IMR-90 (cell line): ENCODE results near the gene NET1. TPM values are rescaled to one million over a fixed set of nuclear protein-coding genes. Genes with fewer than 3 reads are reported as not detected.

ENCODE experiments used
- ATAC-seq: fragments of 200-7000 bp; cut with Tn5 transposase; 2 replicates; pipeline ENCODE4 v1.9.1; 2020; ENCODE audit warnings: low read depth, mild to moderate bottlenecking, moderate library complexity
- BruUV-seq: library from RNA; stranded (reverse); fragments of 400-500 nt; replicated peaks from 2 replicates; lab custom pipeline; 2021; lab: Mats Ljungman, UMichigan
- CTCF ChIA-PET: fragments of 300-600 bp; formaldehyde crosslinking; extraction: SDS; loops from one replicate; lab custom pipeline; 2021; ENCODE audit warnings: antibody characterized with exemption; lab: Yijun Ruan, JAX
- POLR2A ChIA-PET: fragments of 300-600 bp; sonication (Branson Sonifier 250); formaldehyde crosslinking; loops from one replicate; lab custom pipeline; 2022; ENCODE audit warnings: antibody characterized with exemption; ENCODE audit not compliant: unreplicated experiment; lab: Charles Lee
- DNase-seq: peaks from one replicate; pipeline ENCODE4 v3.0.0; 2013
- H2AFZ ChIP-seq: replicated peaks from 2 replicates; pipeline ENCODE3; 2013; ENCODE audit warnings: low read length, mild to moderate bottlenecking; ENCODE audit not compliant: poor library complexity
- H2AK5ac ChIP-seq: 2 replicates; pipeline ENCODE4 v1.6.1; 2013; ENCODE audit warnings: low read depth, low read length, inconsistent platforms
- H2AK9ac ChIP-seq: replicated peaks from 2 replicates; pipeline ENCODE3; 2013; ENCODE audit warnings: mild to moderate bottlenecking, low read depth, low read length, moderate library complexity; ENCODE audit not compliant: poor library complexity
- H2BK120ac ChIP-seq: 2 replicates; pipeline ENCODE4 v1.6.1; 2013; ENCODE audit warnings: low read depth, low read length, inconsistent platforms
- H2BK15ac ChIP-seq: 3 replicates; pipeline ENCODE4 v1.6.1; 2013; ENCODE audit warnings: low read depth, low read length, inconsistent platforms
- H2BK20ac ChIP-seq: 2 replicates; pipeline ENCODE4 v1.6.1; 2013; ENCODE audit warnings: low read depth, mild to moderate bottlenecking, inconsistent platforms, low read length, moderate library complexity
- H2BK5ac ChIP-seq: 2 replicates; pipeline ENCODE4 v1.6.1; 2013; ENCODE audit warnings: mild to moderate bottlenecking, low read depth, low read length, inconsistent platforms; ENCODE audit not compliant: poor library complexity, severe bottlenecking
- H3K14ac ChIP-seq: replicated peaks from 2 replicates; pipeline ENCODE4 v1.6.1; 2013; ENCODE audit warnings: low read depth, low read length, inconsistent platforms
- H3K18ac ChIP-seq: 2 replicates; pipeline ENCODE4 v1.6.1; 2013; ENCODE audit warnings: low read depth, low read length, control low read depth
- H3K23ac ChIP-seq: 2 replicates; pipeline ENCODE4 v1.6.1; 2013; ENCODE audit warnings: low read depth, low read length, inconsistent platforms
- H3K27ac ChIP-seq: 2 replicates; pipeline ENCODE4 v1.5.1; 2013; ENCODE audit warnings: mild to moderate bottlenecking, control low read depth, low read length; ENCODE audit not compliant: insufficient read depth
- H3K27me3 ChIP-seq: 2 replicates; pipeline ENCODE4 v1.6.1; 2013; ENCODE audit warnings: low read length; ENCODE audit not compliant: control insufficient read depth, insufficient read depth
- H3K36me3 ChIP-seq: 2 replicates; pipeline ENCODE4 v1.6.1; 2013; ENCODE audit warnings: low read length, mixed read lengths; ENCODE audit not compliant: control insufficient read depth, insufficient read depth
- H3K4ac ChIP-seq: 2 replicates; pipeline ENCODE4 v1.6.1; 2013; ENCODE audit warnings: low read depth, low read length, inconsistent platforms
- H3K4me1 ChIP-seq: 2 replicates; pipeline ENCODE4 v1.6.1; 2013; ENCODE audit warnings: low read length, mixed read lengths; ENCODE audit not compliant: control insufficient read depth, insufficient read depth
- H3K4me2 ChIP-seq: 2 replicates; pipeline ENCODE4 v1.6.1; 2013; ENCODE audit warnings: low read depth, mild to moderate bottlenecking, control low read depth, low read length, moderate library complexity
- H3K4me3 ChIP-seq: 2 replicates; pipeline ENCODE4 v1.5.1; 2013; ENCODE audit warnings: low read depth, mild to moderate bottlenecking, control low read depth, low read length, moderate library complexity; ENCODE audit not compliant: insufficient read depth
- H3K56ac ChIP-seq: 2 replicates; pipeline ENCODE4 v1.6.1; 2013; ENCODE audit warnings: low read length, inconsistent platforms; ENCODE audit not compliant: insufficient read depth; ENCODE audit errors: extremely low read depth
- H3K79me1 ChIP-seq, 2 experiments: 2 replicates each; pipeline ENCODE4 v1.6.1; 2013; ENCODE audit warnings: low read length in 2 of 2, inconsistent platforms in 1 of 2, low read depth in 1 of 2
- H3K9ac ChIP-seq: 2 replicates; pipeline ENCODE4 v1.6.1; 2013; ENCODE audit warnings: low read depth, low read length, control low read depth
- H3K9me1 ChIP-seq: 2 replicates; pipeline ENCODE4 v1.6.1; 2013; ENCODE audit warnings: low read length, inconsistent platforms; ENCODE audit not compliant: insufficient read depth
- H3K9me3 ChIP-seq: 2 replicates; pipeline ENCODE4 v1.6.1; 2013; ENCODE audit warnings: low read length; ENCODE audit not compliant: control insufficient read depth, insufficient read depth
- H4K20me1 ChIP-seq: 2 replicates; pipeline ENCODE4 v1.6.1; 2013; ENCODE audit warnings: low read length, inconsistent platforms; ENCODE audit not compliant: insufficient read depth
- H4K5ac ChIP-seq: 2 replicates; pipeline ENCODE4 v1.6.1; 2013; ENCODE audit warnings: mild to moderate bottlenecking, low read depth, low read length, control low read depth
- H4K8ac ChIP-seq, 2 experiments: 2 replicates each; pipeline ENCODE4 v1.6.1; 2013; ENCODE audit warnings: low read depth in 2 of 2, low read length in 2 of 2, control low read depth in 1 of 2, inconsistent platforms in 1 of 2
- H4K91ac ChIP-seq: 2 replicates; pipeline ENCODE4 v1.6.1; 2013; ENCODE audit warnings: low read depth, low read length, inconsistent platforms; ENCODE audit not compliant: insufficient read depth
- CHD1 ChIP-seq: IDR thresholded peaks from 2 replicates; pipeline ENCODE4 v1.6.1; 2012; ENCODE audit warnings: low read depth, low read length, improper control_type of control experiment
- ELK1 ChIP-seq: fragments of 150-350 bp; IDR thresholded peaks from 2 replicates; pipeline ENCODE4 v1.6.1; 2016; ENCODE audit warnings: low read depth, mild to moderate bottlenecking, low read length, moderate library complexity, borderline replicate concordance
- FOS ChIP-seq: fragments of 150-350 bp; IDR thresholded peaks from 2 replicates; pipeline ENCODE4 v1.6.1; 2016; ENCODE audit warnings: low read depth, low read length
- MXI1 ChIP-seq: IDR thresholded peaks from 2 replicates; pipeline ENCODE4 v1.6.1; 2012; ENCODE audit warnings: low read depth, mild to moderate bottlenecking, low read length, moderate library complexity, borderline replicate concordance
- RAD21 ChIP-seq: IDR thresholded peaks from 2 replicates; pipeline ENCODE4 v1.6.1; 2012; ENCODE audit warnings: low read length, improper control_type of control experiment
- USF2 ChIP-seq: fragments of 150-350 bp; IDR thresholded peaks from 2 replicates; pipeline ENCODE4 v1.6.1; 2017; ENCODE audit warnings: mild to moderate bottlenecking, antibody characterized with exemption, low read length, low read depth
- WGBS, 2 experiments: methylation state at CpG; one replicate each; pipeline versions ENCODE4 v1.1.5 to v1.1.7; 2013; ENCODE audit warnings: missing lambda C conversion rate in 2 of 2; ENCODE audit not compliant: insufficient read length in 1 of 2; ENCODE audit errors: extremely low coverage in 2 of 2; 5-methylcytosine and 5-hydroxymethylcytosine counted together
- dilution Hi-C: fragments of 300-500 bp; cut with HindIII; formaldehyde crosslinking; loops from one replicate; pipeline ENCODE4 v1.14.3; 2018; ENCODE audit warnings: low sequenced_read_pairs; ENCODE audit not compliant: unreplicated experiment
- in situ Hi-C: fragments of 300-500 bp; cut with MboI; formaldehyde crosslinking; loops from 3 replicates; pipeline ENCODE4 v1.14.3; 2019; ENCODE audit warnings: low sequenced_read_pairs, inconsistent platforms, mixed read lengths
- intact Hi-C: fragments of 100-400 bp; cut with micrococcal nuclease; formaldehyde crosslinking; loops from 2 replicates; pipeline ENCODE4 v1.10.0; 2022
- polyA plus RNA-seq, 3 experiments: library from polyadenylated mRNA; depleted of rRNA; stranded (reverse); fragments of >200 nt; gene quantifications; 2 replicates each; pipeline ENCODE4 v1.2.3, GENCODE V29; 2012; ENCODE audit warnings: low replicate concordance in 1 of 3
- total RNA-seq: library from RNA; depleted of rRNA; stranded (reverse); fragments of >200 nt; gene quantifications from 2 replicates; pipeline ENCODE4 v1.2.3, GENCODE V29; 2012

NET1 gene
- total and polyA plus RNA-seq, 2 of the 4 experiments (the other 2 are of a cell fraction): 20.0 to 54.7 TPM

GRCh38 chr10:5413012-5413938 lies 918 bp downstream of the NET1 start:
- H2BK120ac ChIP-seq: no peak overlapping the region
- in situ Hi-C loops: no loop called here
- no peaks in the 10 kb centered on the region for H4K20me1 ChIP-seq
- no peak overlapping the region for H2AK5ac ChIP-seq
- dilution Hi-C loops: no loop called here
- H3K56ac ChIP-seq: peak overlapping the region; percentile 8; the same call in 1 of the 2 replicates
- no peak overlapping the region for H3K18ac ChIP-seq
- TF ChIP-seq MXI1 (peak; percentile 44; the same call in 1 of the 2 replicates), USF2 (no peak), ELK1 (no peak), CHD1 (no peak), RAD21 (no peak), FOS (no peak)
- CTCF ChIA-PET: interaction anchor here (2.0 kb wide), 1 partner anchor 14 kb away, joined by 6 read pairs; no protein-coding TSS in a partner anchor
- no peak overlapping the region for H2BK20ac ChIP-seq
- H3K9me1 ChIP-seq: no peaks in the 10 kb centered on the region
- 42% methylated on average over 4 of the region's 20 CpGs; no CpG with 5 or more reads in 1 of the 2 experiments for WGBS, 2 experiments
- H3K4ac ChIP-seq: no peak overlapping the region
- H4K91ac ChIP-seq: no peak overlapping the region
- no peaks in the 10 kb centered on the region for H3K4me1 ChIP-seq
- H3K4me3 ChIP-seq: peak overlapping the region; percentile 93
- intact Hi-C loops: no loop called here
- H3K23ac ChIP-seq: peak overlapping the region; percentile 63; the same call in 1 of the 2 replicates
- H3K27ac ChIP-seq: no peak overlapping the region; the same call in 1 of the 2 replicates
- no TSS peak for BruUV-seq
- no peak overlapping the region for H2BK5ac ChIP-seq
- no peaks in the 10 kb centered on the region; the same call in 1 of the 2 replicates for H3K9me3 ChIP-seq
- H3K9ac ChIP-seq: peak overlapping the region; percentile 11
- no peak overlapping the region for H4K5ac ChIP-seq
- DNase-seq (peak; percentile 30), ATAC-seq (peak; percentile 42)
- POLR2A ChIA-PET: no interaction called here
- peak overlapping the region; percentile 83 for H2AFZ ChIP-seq
- no peak overlapping the region for H2BK15ac ChIP-seq
- peak overlapping the region; percentile 66; the same call in 1 of the 2 replicates for H3K14ac ChIP-seq
- H3K4me2 ChIP-seq: peak overlapping the region; percentile 98
- no peak overlapping the region for H4K8ac ChIP-seq
- H3K27me3 ChIP-seq: no peaks in the 10 kb centered on the region
- peak overlapping the region; percentile 18 for H2AK9ac ChIP-seq
- no peaks in the 10 kb centered on the region for H3K36me3 ChIP-seq
- peaks cover 17 to 21% of the 10 kb centered on the region in 2 experiments for H3K79me1 ChIP-seq
